K562 (cell line): ENCODE results near the gene PAAF1. TPM values are rescaled to one million over a fixed set of nuclear protein-coding genes. Genes with fewer than 3 reads are reported as not detected.

Experiments
- ATAC-seq: fragments of 200-7000 bp; cut with Tn5 transposase; 3 replicates; pipeline ENCODE4 v1.9.1; 2020; ENCODE audit warnings: moderate library complexity
- BruUV-seq: library from RNA; stranded (reverse); fragments of 400-500 nt; replicated peaks from 2 replicates; lab custom pipeline; 2021; lab: Mats Ljungman, UMichigan
- CTCF ChIA-PET: fragments of 300-600 bp; formaldehyde crosslinking; extraction: SDS; loops from one replicate; lab custom pipeline; 2021; ENCODE audit warnings: low intra/inter-chr PET ratio; lab: Yijun Ruan, JAX
- POLR2A ChIA-PET: fragments of 300-600, 350-650 bp; sonication (Branson Sonifier 250); formaldehyde crosslinking; extraction: SDS; loops from one replicate; lab custom pipeline; 2021; ENCODE audit warnings: antibody characterized with exemption, inconsistent platforms; lab: Yijun Ruan, JAX
- DNase-seq, 4 experiments: peaks; one replicate each; pipeline versions ENCODE4 v3.0.0 to v3.0.0-alpha.2; 2011 to 2018; ENCODE audit warnings: low spot score in 3 of 4, mixed read lengths in 3 of 4; ENCODE audit errors: extremely low read depth in 1 of 4
- FAIRE-seq: peaks from 2 replicates; lab custom pipeline; 2011; peaks lifted over from hg19 to GRCh38; lab: Jason Lieb, UNC
- H2AFZ ChIP-seq: 2 replicates; pipeline ENCODE4 v1.6.0; 2011; ENCODE audit warnings: low read depth, low read length, control low read depth, inconsistent platforms
- H3K27ac ChIP-seq: fragments of 200-600 bp; 3 replicates; pipeline ENCODE4 v1.8.0; 2011; ENCODE audit warnings: low read depth, mild to moderate bottlenecking, control low read depth, inconsistent platforms, low read length, moderate library complexity, mixed read lengths; ENCODE audit errors: extremely low read depth
- H3K27me3 ChIP-seq, 2 experiments: fragments of 300-600 bp in 1 of 2; 2 replicates in 1 of 2; 3 replicates in 1 of 2; pipeline versions ENCODE4 v1.6.0 to v1.8.0; 2011; ENCODE audit warnings: inconsistent platforms in 2 of 2, low read length in 2 of 2, mild to moderate bottlenecking in 1 of 2, mixed read lengths in 1 of 2, moderate library complexity in 1 of 2; ENCODE audit not compliant: control insufficient read depth in 2 of 2, insufficient read depth in 2 of 2
- H3K36me3 ChIP-seq: fragments of 300-600 bp; 3 replicates; pipeline ENCODE4 v1.8.0; 2011; ENCODE audit warnings: mild to moderate bottlenecking, low read length, inconsistent platforms; ENCODE audit not compliant: control insufficient read depth, insufficient read depth
- H3K4me1 ChIP-seq, 2 experiments: fragments of 200-600 bp in 1 of 2; replicated peaks in 1 of 2; 2 replicates in 1 of 2; 3 replicates in 1 of 2; pipeline versions ENCODE4 v1.5.1 to v1.8.0; 2011; ENCODE audit warnings: inconsistent platforms in 2 of 2, low read length in 2 of 2, mild to moderate bottlenecking in 1 of 2, mixed read lengths in 1 of 2, moderate library complexity in 1 of 2; ENCODE audit not compliant: control insufficient read depth in 2 of 2, insufficient read depth in 2 of 2
- H3K4me2 ChIP-seq: 2 replicates; pipeline ENCODE4 v1.6.1; 2011; ENCODE audit warnings: low read length, control low read depth, inconsistent platforms, mixed read lengths; ENCODE audit not compliant: insufficient read depth
- H3K4me3 ChIP-seq: fragments of 200-600 bp; sonication (generic), shearing (Covaris generic); 2 replicates; pipeline ENCODE4 v1.5.1; 2016; ENCODE audit warnings: control low read depth, inconsistent platforms
- H3K79me2 ChIP-seq: fragments of 200-600 bp; 3 replicates; pipeline ENCODE4 v1.8.0; 2011; ENCODE audit warnings: low read length, inconsistent platforms; ENCODE audit not compliant: control insufficient read depth, insufficient read depth
- H3K9ac ChIP-seq, 2 experiments: 2 replicates each; pipeline versions ENCODE4 v1.6.0 to v1.6.1; 2011; ENCODE audit warnings: low read depth in 2 of 2, low read length in 2 of 2, control low read depth in 1 of 2, inconsistent platforms in 1 of 2, mild to moderate bottlenecking in 1 of 2, mixed read lengths in 1 of 2; ENCODE audit not compliant: insufficient read depth in 1 of 2
- H3K9me1 ChIP-seq: one replicate; pipeline ENCODE4 v1.6.0; 2011; ENCODE audit warnings: inconsistent platforms, mild to moderate bottlenecking, low read length, moderate library complexity; ENCODE audit not compliant: control insufficient read depth, insufficient read depth
- H3K9me3 ChIP-seq: replicated peaks from 2 replicates; pipeline ENCODE4 v1.5.1; 2011; ENCODE audit warnings: low read depth, low read length, inconsistent platforms; ENCODE audit not compliant: control insufficient read depth, insufficient read depth
- H4K20me1 ChIP-seq: replicated peaks from 2 replicates; pipeline ENCODE4 v1.6.1; 2011; ENCODE audit warnings: low read length, inconsistent platforms, mixed read lengths; ENCODE audit not compliant: control insufficient read depth, insufficient read depth
- GABPB1 ChIP-seq: sonication (generic); formaldehyde crosslinking; IDR thresholded peaks from 2 replicates; pipeline ENCODE4 v1.8.0; 2022; ENCODE audit warnings: mild to moderate bottlenecking, missing genetic modification reagents
- HDGF ChIP-seq: fragments of 450-650 bp; IDR thresholded peaks from 2 replicates; pipeline ENCODE4 v1.6.1; 2016
- HSF4 ChIP-seq: fragments of 250-450 bp; sonication (Bioruptor Pico); IDR thresholded peaks from 2 replicates; pipeline ENCODE4 v2.1.2; 2022; ENCODE audit warnings: mild to moderate bottlenecking, moderate library complexity, borderline replicate concordance
- ILF3 ChIP-seq: fragments of 450-650 bp; IDR thresholded peaks from 2 replicates; pipeline ENCODE4 v1.6.1; 2018; ENCODE audit warnings: antibody characterized with exemption, mild to moderate bottlenecking, moderate library complexity, borderline replicate concordance
- JUND ChIP-seq, 2 experiments: IDR thresholded peaks; 2 replicates in 1 of 2; 3 replicates in 1 of 2; pipeline ENCODE4 v1.6.1; 2011; ENCODE audit warnings: borderline replicate concordance in 2 of 2, low read depth in 2 of 2, low read length in 2 of 2, improper control_type of control experiment in 1 of 2, missing biosample characterization in 1 of 2, missing genetic modification characterization in 1 of 2, missing genetic modification reagents in 1 of 2
- KAT2B ChIP-seq: IDR thresholded peaks from one replicate; pipeline ENCODE4 v1.6.1; 2012; ENCODE audit warnings: low read depth, mild to moderate bottlenecking, control low read depth, inconsistent platforms, low read length, moderate library complexity
- MAZ ChIP-seq, 2 experiments: fragments of 450-650 bp in 1 of 2; sonication (generic) in 1 of 2; formaldehyde crosslinking; IDR thresholded peaks in 1 of 2; conservative IDR thresholded peaks in 1 of 2; 2 replicates each; pipeline versions ENCODE4 v1.4.0 to v1.5.0; 2020; ENCODE audit warnings: mild to moderate bottlenecking in 1 of 2, missing genetic modification reagents in 1 of 2
- MBD2 ChIP-seq: sonication (generic); IDR thresholded peaks from 2 replicates; pipeline ENCODE4 v1.6.1; 2016; ENCODE audit warnings: low read depth, borderline replicate concordance
- MECOM ChIP-seq: fragments of 250-450 bp; sonication (Bioruptor Pico); IDR thresholded peaks from 2 replicates; pipeline ENCODE4 v1.8.0; 2022; ENCODE audit warnings: inconsistent platforms
- POLR2A ChIP-seq: fragments of 450-650 bp; conservative IDR thresholded peaks from 2 replicates; pipeline ENCODE4 v1.6.1; 2016
- POLR2AphosphoS2 ChIP-seq: IDR thresholded peaks from 2 replicates; pipeline ENCODE4 v1.6.1; 2012; ENCODE audit warnings: low read length, improper control_type of control experiment
- POLR2G ChIP-seq: fragments of 200-400 bp; formaldehyde crosslinking; IDR thresholded peaks from 2 replicates; pipeline ENCODE4 v1.6.1; 2017; ENCODE audit warnings: low read depth, mild to moderate bottlenecking, antibody characterized with exemption, low read length, moderate library complexity
- RBM15 ChIP-seq: fragments of 200-400 bp; formaldehyde crosslinking; IDR thresholded peaks from 2 replicates; pipeline ENCODE4 v1.6.1; 2018; ENCODE audit warnings: mild to moderate bottlenecking, low read length, moderate library complexity; ENCODE audit not compliant: insufficient read depth
- SUPT5H ChIP-seq: fragments of 450-650 bp; IDR thresholded peaks from 2 replicates; pipeline ENCODE4 v1.6.1; 2016
- ZBTB8A ChIP-seq: fragments of 450-650 bp; IDR thresholded peaks from 2 replicates; pipeline ENCODE4 v1.6.1; 2018; ENCODE audit warnings: mild to moderate bottlenecking, moderate library complexity; ENCODE audit not compliant: partially characterized antibody
- ZNF146 ChIP-seq: IDR thresholded peaks from one replicate; pipeline ENCODE4 v1.6.1; 2018; ENCODE audit warnings: missing compliant biosample characterization; ENCODE audit not compliant: unreplicated experiment
- ZNF41 ChIP-seq: fragments of 250-450 bp; sonication (Bioruptor Pico); conservative IDR thresholded peaks from 2 replicates; pipeline ENCODE4 v1.4.0; 2020; ENCODE audit warnings: mild to moderate bottlenecking
- ZNF512 ChIP-seq: IDR thresholded peaks from 2 replicates; pipeline ENCODE4 v1.6.1; 2016; ENCODE audit warnings: missing genetic modification characterization, missing compliant biosample characterization
- ZNF699 ChIP-seq: fragments of 250-450 bp; sonication (Bioruptor Pico); IDR thresholded peaks from 2 replicates; pipeline ENCODE4 v1.8.0; 2021; ENCODE audit warnings: mild to moderate bottlenecking, moderate library complexity; ENCODE audit not compliant: insufficient replicate concordance
- WGBS: fragments of 100-300 bp; shearing (Covaris generic); methylation state at CpG from one replicate; pipeline ENCODE4 v1.1.6; 2016; ENCODE audit warnings: low coverage, mixed read lengths; ENCODE audit not compliant: insufficient coverage; ENCODE audit errors: missing lambda C conversion rate; 5-methylcytosine and 5-hydroxymethylcytosine counted together
- in situ Hi-C: fragments of 300-500 bp; cut with MboI; formaldehyde crosslinking; loops from 4 replicates; pipeline ENCODE4 v1.15.0; 2018; ENCODE audit warnings: inconsistent platforms, mixed read lengths
- intact Hi-C: fragments of 100-400 bp; cut with micrococcal nuclease; formaldehyde crosslinking; loops from 2 replicates; pipeline ENCODE4 v1.14.2; 2022
- polyA plus RNA-seq, 8 experiments: library from polyadenylated mRNA; depleted of rRNA in 4 of 8; stranded (reverse) in 5 of 8; unstranded in 3 of 8; fragments of >200 nt; fragmentation: Nextera tagmentation in 2 of 8; fragmentation: Illumina TruSeq in 1 of 8; extraction: Ambion mirVana in 2 of 8; extraction: Trizol in 1 of 8; gene quantifications; 2 replicates each; pipeline versions ENCODE4 v1.2.1 to v1.2.3, GENCODE V29; 2011 to 2014; ENCODE audit warnings: inconsistent platforms in 1 of 8, missing spikeins in 1 of 8
- total RNA-seq, 7 experiments: library from RNA; depleted of rRNA in 6 of 7; stranded (reverse); fragments of >200 nt in 6 of 7; fragmentation: Illumina TruSeq in 2 of 7; extraction: Trizol in 2 of 7; gene quantifications; 2 replicates each; pipeline versions ENCODE4 v1.2.1 to v1.2.3, GENCODE V29; 2011 to 2021; ENCODE audit warnings: low replicate concordance in 1 of 7

The PAAF1 gene
- total and polyA plus RNA-seq, 9 of the 15 experiments (the other 6 are each of a cell fraction or from before 2014, with no cell fraction given) = 13.5 to 78.6 (median 23.3) TPM

- peaks cover 41% of the 10 kb centered on the region for H3K36me3 ChIP-seq
- H3K27ac ChIP-seq = no peak overlapping the region
- H3K4me3 ChIP-seq = no peak overlapping the region
- peak overlapping the region in 1 of 2 experiments; percentile 73; a peak in 1 of 4 replicates for H3K9ac ChIP-seq
- POLR2A ChIA-PET = interaction anchor here (0.6 to 5.7 kb wide), 10 partner anchors 8 to 267 kb away, joined by 3 to 54 read pairs (median 4); partner anchors contain the start of gene UCP2
- DNase-seq = peak in 2 of 4 experiments; percentile 10 to 25
- CTCF ChIA-PET = no interaction called here
- ATAC-seq = peak; percentile 11
- TF ChIP-seq ZNF699 (no peak), SUPT5H (0 out of 2 replicates have a peak, but pooled peaks have one; percentile 21), HSF4 (no peak), ILF3 (no peak), POLR2A (peak; percentile 62; the same call in 1 of the 2 replicates), POLR2G (peak; percentile 59), RBM15 (no peak), JUND (IDR thresholded peaks at IDR 0.05; ENCODE audit: borderline replicate concordance, low read depth, low read length) (no peak), JUND (tag; IDR thresholded peaks at IDR 0.05; ENCODE audit: borderline replicate concordance, low read depth, low read length) (no peak), POLR2AphosphoS2 (peak; percentile 60; the same call in 1 of the 2 replicates), ZBTB8A (no peak), ZNF512 (tag) (no peak), MAZ (CRISPR knock-in tag; conservative IDR thresholded peaks at IDR 0.05 in 1 of 2, IDR thresholded peaks at IDR 0.05 in 1 of 2) (no peak), MECOM (CRISPR knock-in tag) (no peak), ZNF146 (CRISPR knock-in tag) (no peak), ZNF41 (CRISPR knock-in tag) (no peak), HDGF (no peak), GABPB1 (CRISPR knock-in tag) (no peak), MBD2 (no peak), KAT2B (no peak)
- no peaks in the 10 kb centered on the region for H3K27me3 ChIP-seq
- in situ Hi-C loops = no loop called here
- H3K4me2 ChIP-seq = no peak overlapping the region
- FAIRE-seq = no peak
- BruUV-seq = no TSS peak
- peaks cover 14% of the 10 kb centered on the region for H4K20me1 ChIP-seq
- H3K9me3 ChIP-seq = no peaks in the 10 kb centered on the region
- H2AFZ ChIP-seq = no peak overlapping the region
- H3K4me1 ChIP-seq = peaks cover 12 to 40% of the 10 kb centered on the region in 2 experiments; a peak in 4 of 5 replicates
- H3K79me2 ChIP-seq = no peaks in the 10 kb centered on the region
- WGBS = 63% methylated on average over 10 of the region's 11 CpGs
- no peaks in the 10 kb centered on the region for H3K9me1 ChIP-seq
- intact Hi-C loops = no loop called here
Measured at GRCh38 chr11:73972620-73973449, 96.0 kb downstream of the PAAF1 start.
